B cell (primary cell): Measurements from ENCODE around the gene CDH19. TPM values are rescaled to one million over a fixed set of nuclear protein-coding genes. Genes with fewer than 3 reads are reported as not detected.

ENCODE experiments used
- ATAC-seq: fragments of 200-7000 bp; cut with Tn5 transposase; one replicate; pipeline ENCODE4 v1.10.0; 2021; ENCODE audit warnings: low read depth, mild to moderate bottlenecking, moderate number of reproducible peaks, moderate library complexity
- CTCF ChIA-PET: fragments of 350-600 bp; sonication (Branson Sonifier 250); formaldehyde crosslinking; loops from one replicate; lab custom pipeline; 2021; ENCODE audit warnings: antibody characterized with exemption, inconsistent platforms; lab: Charles Lee
- POLR2A ChIA-PET: fragments of 350-600 bp; sonication (Branson Sonifier 250); formaldehyde crosslinking; loops from one replicate; lab custom pipeline; 2021; ENCODE audit warnings: antibody characterized with exemption; lab: Charles Lee
- DNase-seq: peaks from one replicate; pipeline ENCODE4 v3.0.0; 2013
- H2AFZ ChIP-seq: 2 replicates; pipeline ENCODE4 v1.6.1; 2012; ENCODE audit warnings: mild to moderate bottlenecking, low read depth, low read length; ENCODE audit not compliant: insufficient read depth, poor library complexity, severe bottlenecking
- H3K27ac ChIP-seq, 2 donors: 1 replicate in 1 of 2; 2 replicates in 1 of 2; pipeline ENCODE4 v1.5.1; 2012 to 2013; ENCODE audit warnings: low read length in 2 of 2, mild to moderate bottlenecking in 2 of 2, moderate library complexity in 1 of 2
- H3K27me3 ChIP-seq, 4 experiments: fragments of 200-600 bp in 1 of 4; sonication (generic) in 1 of 4; replicated peaks in 1 of 4; 1 replicate in 2 of 4; 2 replicates in 2 of 4; pipeline versions ENCODE4 v1.6.1 to v1.7.0; 2013 to 2016; ENCODE audit warnings: low read length in 3 of 4, mild to moderate bottlenecking in 2 of 4, mixed read lengths in 1 of 4, moderate library complexity in 1 of 4; ENCODE audit not compliant: insufficient read depth in 4 of 4, control insufficient read depth in 3 of 4; ENCODE audit errors: control extremely low read depth in 1 of 4
- H3K36me3 ChIP-seq, 2 experiments: replicated peaks in 1 of 2; 1 replicate in 1 of 2; 2 replicates in 1 of 2; pipeline versions ENCODE4 v1.6.1 to v1.7.1; 2013; ENCODE audit warnings: low read length in 1 of 2; ENCODE audit not compliant: insufficient read depth in 2 of 2, control insufficient read depth in 1 of 2; ENCODE audit errors: control extremely low read depth in 1 of 2, extremely low read depth in 1 of 2
- H3K4me1 ChIP-seq, 2 donors: fragments of 200-600 bp in 1 of 2; sonication (generic) in 1 of 2; 1 replicate in 1 of 2; 2 replicates in 1 of 2; pipeline versions ENCODE4 v1.5.1 to v1.6.1; 2013 to 2017; ENCODE audit warnings: low read length in 2 of 2; ENCODE audit not compliant: control insufficient read depth in 2 of 2, insufficient read depth in 2 of 2
- H3K4me2 ChIP-seq: replicated peaks from 2 replicates; pipeline ENCODE3; 2012; ENCODE audit warnings: mild to moderate bottlenecking, low read depth, low read length; ENCODE audit not compliant: poor library complexity, severe bottlenecking
- H3K4me3 ChIP-seq, 5 experiments: fragments of 200-600 bp in 1 of 5; sonication (generic) in 1 of 5; 1 replicate in 3 of 5; 2 replicates in 2 of 5; pipeline versions ENCODE4 v1.5.1 to v1.7.0; 2011 to 2016; ENCODE audit warnings: low read length in 4 of 5, mild to moderate bottlenecking in 4 of 5, low read depth in 2 of 5, control low read depth in 1 of 5, moderate library complexity in 1 of 5; ENCODE audit not compliant: insufficient read depth in 1 of 5; ENCODE audit errors: control extremely low read depth in 1 of 5, extremely low read depth in 1 of 5
- H3K79me2 ChIP-seq: fragments of 200-600 bp; sonication (generic); one replicate; pipeline ENCODE4 v1.6.0; 2016; ENCODE audit warnings: low read length; ENCODE audit not compliant: control insufficient read depth, insufficient read depth
- H3K9ac ChIP-seq: fragments of 200-600 bp; sonication (generic); 2 replicates; pipeline ENCODE4 v1.6.1; 2017; ENCODE audit warnings: mild to moderate bottlenecking, low read length, moderate library complexity
- H3K9me3 ChIP-seq, 3 donors: one replicate each; pipeline versions ENCODE4 v1.6.1 to v1.7.1; 2013; ENCODE audit warnings: low read length in 2 of 3; ENCODE audit not compliant: control insufficient read depth in 2 of 3, insufficient read depth in 1 of 3; ENCODE audit errors: control extremely low read depth in 1 of 3
- H4K20me1 ChIP-seq: 2 replicates; pipeline ENCODE4 v1.6.0; 2012; ENCODE audit warnings: mild to moderate bottlenecking, low read length; ENCODE audit not compliant: insufficient read depth, control insufficient read depth, poor library complexity, severe bottlenecking
- H3K27ac Mint-ChIP-seq: one replicate; pipeline ENCODE4 v1.8.0; 2021; ENCODE audit warnings: mixed read lengths
- H3K27me3 Mint-ChIP-seq: one replicate; pipeline ENCODE4 v1.8.0; 2021; ENCODE audit warnings: mixed read lengths
- H3K4me1 Mint-ChIP-seq: one replicate; pipeline ENCODE4 v1.8.0; 2021; ENCODE audit warnings: mixed read lengths
- H3K4me3 Mint-ChIP-seq: one replicate; pipeline ENCODE4 v1.8.0; 2021; ENCODE audit warnings: mixed read lengths
- H3K9me3 Mint-ChIP-seq: one replicate; pipeline ENCODE4 v1.8.0; 2022; ENCODE audit warnings: mixed read lengths; ENCODE audit not compliant: insufficient read depth
- EZH2 ChIP-seq: IDR thresholded peaks from 2 replicates; pipeline ENCODE4 v1.6.1; 2012; ENCODE audit warnings: borderline replicate concordance, low read depth, mild to moderate bottlenecking, moderate library complexity, low read length; ENCODE audit not compliant: insufficient read depth, poor library complexity, severe bottlenecking
- WGBS: methylation state at CpG from one replicate; pipeline ENCODE4 v1.1.5; 2013; ENCODE audit warnings: missing lambda C conversion rate; ENCODE audit not compliant: insufficient coverage; 5-methylcytosine and 5-hydroxymethylcytosine counted together
- intact Hi-C: fragments of 100-400 bp; cut with micrococcal nuclease; formaldehyde crosslinking; loops from one replicate; pipeline ENCODE4 v1.10.0; 2022
- polyA plus RNA-seq: library from polyadenylated mRNA; depleted of rRNA; stranded (reverse); fragments of >200 nt; gene quantifications from 2 replicates; pipeline ENCODE4 v1.2.3, GENCODE V29; 2012
- total RNA-seq, 2 donors: library from RNA; stranded (reverse); fragments of 120-200 nt in 1 of 2; gene quantifications; 1 replicate in 1 of 2; 2 replicates in 1 of 2; pipeline versions ENCODE4 v1.2.3 to v1.2.4, GENCODE V29; 2013 to 2022
- TF ChIP-seq, protein P1 (sequence below): fragments of 200-600 bp; IDR thresholded peaks from one replicate; pipeline ENCODE4 v1.8.0; 2022; ENCODE audit warnings: antibody characterized with exemption, mild to moderate bottlenecking

CDH19 gene
- total and polyA plus RNA-seq, 2 donors (not counting 1 experiment from before 2014, with no cell fraction given): not detected

DNA sequence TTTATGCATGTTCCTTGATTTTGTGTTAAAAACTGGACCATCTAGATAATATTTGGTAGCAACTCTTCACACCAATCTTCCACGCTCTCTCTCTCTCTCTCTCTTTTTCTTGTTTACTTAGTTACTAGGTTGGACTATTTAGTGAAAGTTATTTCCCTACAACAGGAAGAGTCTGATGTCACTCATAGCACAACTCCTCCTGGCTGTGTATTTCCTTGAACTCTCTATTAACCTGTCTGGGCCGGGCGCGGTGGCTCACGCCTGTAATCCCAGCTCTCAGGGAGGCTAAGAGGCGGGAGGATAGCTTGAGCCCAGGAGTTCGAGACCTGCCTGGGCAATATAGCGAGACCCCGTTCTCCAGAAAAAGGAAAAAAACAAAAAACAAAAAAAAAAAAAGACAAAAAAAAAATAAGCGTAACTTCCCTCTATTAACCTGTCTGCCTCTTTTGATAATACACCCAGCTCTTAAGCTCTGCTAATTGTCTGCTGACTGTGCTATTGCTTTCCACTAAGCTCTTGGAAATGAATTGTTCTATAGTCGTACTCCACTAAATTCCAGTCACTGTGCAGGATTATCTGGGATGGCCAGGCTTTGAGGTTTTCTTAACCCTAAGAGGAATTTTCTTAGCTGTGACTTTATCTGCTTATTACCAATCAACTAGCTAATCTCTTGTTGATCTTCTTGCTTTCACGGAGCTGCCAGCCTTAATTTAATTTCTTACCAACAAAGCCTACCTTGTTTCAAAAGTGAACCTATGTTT is 18.1 kb upstream of the CDH19 start:
- TF ChIP-seq, protein P1, sequence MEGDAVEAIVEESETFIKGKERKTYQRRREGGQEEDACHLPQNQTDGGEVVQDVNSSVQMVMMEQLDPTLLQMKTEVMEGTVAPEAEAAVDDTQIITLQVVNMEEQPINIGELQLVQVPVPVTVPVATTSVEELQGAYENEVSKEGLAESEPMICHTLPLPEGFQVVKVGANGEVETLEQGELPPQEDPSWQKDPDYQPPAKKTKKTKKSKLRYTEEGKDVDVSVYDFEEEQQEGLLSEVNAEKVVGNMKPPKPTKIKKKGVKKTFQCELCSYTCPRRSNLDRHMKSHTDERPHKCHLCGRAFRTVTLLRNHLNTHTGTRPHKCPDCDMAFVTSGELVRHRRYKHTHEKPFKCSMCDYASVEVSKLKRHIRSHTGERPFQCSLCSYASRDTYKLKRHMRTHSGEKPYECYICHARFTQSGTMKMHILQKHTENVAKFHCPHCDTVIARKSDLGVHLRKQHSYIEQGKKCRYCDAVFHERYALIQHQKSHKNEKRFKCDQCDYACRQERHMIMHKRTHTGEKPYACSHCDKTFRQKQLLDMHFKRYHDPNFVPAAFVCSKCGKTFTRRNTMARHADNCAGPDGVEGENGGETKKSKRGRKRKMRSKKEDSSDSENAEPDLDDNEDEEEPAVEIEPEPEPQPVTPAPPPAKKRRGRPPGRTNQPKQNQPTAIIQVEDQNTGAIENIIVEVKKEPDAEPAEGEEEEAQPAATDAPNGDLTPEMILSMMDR: no peak
- no peak for TF ChIP-seq EZH2
- no peak overlapping the region for H3K4me3 Mint-ChIP-seq
- H3K4me2 ChIP-seq: no peak overlapping the region
- no peak overlapping the region for H3K9ac ChIP-seq
- no peaks in the 10 kb centered on the region for H3K4me1 ChIP-seq
- H3K27ac Mint-ChIP-seq: no peak overlapping the region
- intact Hi-C loops: no loop called here
- H3K27me3 ChIP-seq: no peaks in the 10 kb centered on the region
- no peaks in the 10 kb centered on the region for H3K27me3 Mint-ChIP-seq
- 100% methylated on average over 1 of the region's 12 CpGs for WGBS
- H3K27ac ChIP-seq: no peak overlapping the region
- no peak for DNase-seq
- H3K79me2 ChIP-seq: no peaks in the 10 kb centered on the region
- H3K4me3 ChIP-seq: no peak overlapping the region
- H3K4me1 Mint-ChIP-seq: no peaks in the 10 kb centered on the region
- no peaks in the 10 kb centered on the region for H3K36me3 ChIP-seq
- ATAC-seq: no peak
- H4K20me1 ChIP-seq: no peaks in the 10 kb centered on the region
- H2AFZ ChIP-seq: no peak overlapping the region
- peaks cover 8% of the 10 kb centered on the region for H3K9me3 Mint-ChIP-seq
- H3K9me3 ChIP-seq: no peaks in the 10 kb centered on the region
- ChIA-PET POLR2A (no interaction called here), CTCF (no interaction called here)

DNA sequence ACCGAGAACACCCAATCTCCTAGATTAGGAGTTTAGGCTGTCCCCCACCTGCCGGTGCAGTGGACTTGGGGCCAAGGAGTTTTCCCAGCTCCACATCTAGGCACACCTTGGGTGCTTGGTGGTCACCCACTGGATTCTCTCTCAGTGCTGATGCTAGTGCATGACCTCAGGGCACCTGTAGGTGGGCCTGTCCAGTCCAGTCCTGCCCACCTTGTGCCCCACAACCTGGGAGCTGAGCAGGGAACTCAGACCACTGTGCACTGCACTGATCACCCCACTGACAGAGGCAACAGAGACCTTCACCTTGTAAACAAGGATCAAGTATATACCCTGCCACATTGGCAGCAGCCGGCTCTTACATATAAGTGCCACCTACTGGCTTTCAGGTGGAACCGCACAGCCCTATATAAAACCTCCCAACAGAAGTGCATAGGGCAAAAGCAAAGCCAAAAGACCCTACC is 12.7 kb upstream of the CDH19 start:
- DNase-seq (no peak), ATAC-seq (no peak)
- WGBS: 72% methylated on average over 4 of the region's 4 CpGs
- CTCF ChIA-PET: no interaction called here
- Histone ChIP-seq H3K4me1 (no peaks in the 10 kb centered on the region), H3K27ac (no peak overlapping the region), H3K36me3 (no peaks in the 10 kb centered on the region), H3K9ac (no peak overlapping the region), H3K4me3 (no peak overlapping the region), H4K20me1 (no peaks in the 10 kb centered on the region), H3K4me2 (no peak overlapping the region), H3K27me3 (no peaks in the 10 kb centered on the region), H2AFZ (no peak overlapping the region), H3K9me3 (peaks cover 0 to 10% (median 0%) of the 10 kb centered on the region in 3 donors), H3K79me2 (no peaks in the 10 kb centered on the region)
- POLR2A ChIA-PET: no interaction called here
- TF ChIP-seq EZH2: no peak
- TF ChIP-seq, protein P1: no peak
- Mint-ChIP-seq H3K27me3 (no peaks in the 10 kb centered on the region), H3K9me3 (peaks cover 5% of the 10 kb centered on the region), H3K4me3 (no peak overlapping the region), H3K4me1 (no peaks in the 10 kb centered on the region), H3K27ac (no peak overlapping the region)
- intact Hi-C loops: no loop called here
